Naive B cell (primary cell): ENCODE data around the gene FTO. TPM values are rescaled to one million over a fixed set of nuclear protein-coding genes. Genes with fewer than 3 reads are reported as not detected.

ENCODE experiments used
- ATAC-seq, 2 donors: fragments of 150-1000 bp; cut with Tn5 transposase; 2 replicates each; pipeline ENCODE4 v1.10.0; 2021; ENCODE audit warnings: low read depth in 2 of 2, mild to moderate bottlenecking in 2 of 2, moderate library complexity in 2 of 2
- DNase-seq: peaks from one replicate; pipeline ENCODE4 v3.0.0; 2022
- H3K27ac Mint-ChIP-seq, 6 donors: one replicate each; pipeline ENCODE4 v1.8.0; 2020 to 2022; ENCODE audit warnings: mild to moderate bottlenecking in 6 of 6, mixed read lengths in 6 of 6, moderate library complexity in 5 of 6, inconsistent platforms in 2 of 6
- H3K27me3 Mint-ChIP-seq, 3 donors: one replicate each; pipeline ENCODE4 v1.8.0; 2021 to 2022; ENCODE audit warnings: mixed read lengths in 3 of 3, mild to moderate bottlenecking in 1 of 3
- H3K36me3 Mint-ChIP-seq, 2 donors: one replicate each; pipeline ENCODE4 v1.8.0; 2020 to 2022; ENCODE audit warnings: mixed read lengths in 2 of 2, inconsistent platforms in 1 of 2, mild to moderate bottlenecking in 1 of 2
- H3K4me1 Mint-ChIP-seq, 3 donors: one replicate each; pipeline ENCODE4 v1.8.0; 2020 to 2022; ENCODE audit warnings: mixed read lengths in 3 of 3, inconsistent platforms in 1 of 3, mild to moderate bottlenecking in 1 of 3, moderate library complexity in 1 of 3
- H3K4me3 Mint-ChIP-seq, 8 donors: one replicate each; pipeline ENCODE4 v1.8.0; 2020 to 2022; ENCODE audit warnings: mild to moderate bottlenecking in 8 of 8, mixed read lengths in 8 of 8, moderate library complexity in 8 of 8, inconsistent platforms in 2 of 8
- H3K9me3 Mint-ChIP-seq, 7 donors: one replicate each; pipeline ENCODE4 v1.8.0; 2020 to 2022; ENCODE audit warnings: mixed read lengths in 7 of 7, mild to moderate bottlenecking in 5 of 7, inconsistent platforms in 2 of 7, moderate library complexity in 1 of 7
- polyA plus RNA-seq, 6 donors: library from polyadenylated mRNA; unstranded; fragments of 300-500 nt; fragmentation: Illumina TruSeq; gene quantifications; one replicate each; pipeline ENCODE4 v1.2.3, GENCODE V29; 2021; ENCODE audit warnings: low read depth in 6 of 6

The FTO gene
- polyA plus RNA-seq, 6 donors from 2014 or later, result 64.7 to 89.0 (median 79.6) TPM

DNA sequence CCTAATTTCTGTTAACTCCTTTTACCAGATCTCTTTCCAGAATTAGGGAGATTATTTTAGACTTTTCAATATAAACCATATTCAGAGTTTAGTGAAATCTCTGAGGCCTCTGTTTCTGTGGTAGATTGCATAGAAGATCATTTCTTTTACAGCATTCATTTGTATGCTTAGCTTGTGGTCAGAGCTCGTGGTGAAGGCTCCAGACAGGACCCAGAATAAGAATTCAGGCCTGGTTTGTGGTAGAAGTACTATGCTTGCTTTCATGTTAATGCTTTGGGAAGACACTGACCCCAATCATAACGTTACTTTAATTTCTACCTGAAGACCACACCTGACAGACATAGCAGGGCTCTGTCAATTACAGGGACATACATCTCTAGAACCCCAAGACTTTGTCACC is 258.1 kb downstream of the FTO start:
- H3K4me3 Mint-ChIP-seq, result no peak overlapping the region
- no peak for ATAC-seq
- DNase-seq, result no peak
- H3K36me3 Mint-ChIP-seq, result peaks cover 4 to 8% of the 10 kb centered on the region in 2 donors
- H3K4me1 Mint-ChIP-seq, result peaks cover 0 to 4% (median 0%) of the 10 kb centered on the region in 3 donors
- H3K9me3 Mint-ChIP-seq, result no peaks in the 10 kb centered on the region
- H3K27ac Mint-ChIP-seq, result no peak overlapping the region
- H3K27me3 Mint-ChIP-seq, result no peaks in the 10 kb centered on the region

DNA sequence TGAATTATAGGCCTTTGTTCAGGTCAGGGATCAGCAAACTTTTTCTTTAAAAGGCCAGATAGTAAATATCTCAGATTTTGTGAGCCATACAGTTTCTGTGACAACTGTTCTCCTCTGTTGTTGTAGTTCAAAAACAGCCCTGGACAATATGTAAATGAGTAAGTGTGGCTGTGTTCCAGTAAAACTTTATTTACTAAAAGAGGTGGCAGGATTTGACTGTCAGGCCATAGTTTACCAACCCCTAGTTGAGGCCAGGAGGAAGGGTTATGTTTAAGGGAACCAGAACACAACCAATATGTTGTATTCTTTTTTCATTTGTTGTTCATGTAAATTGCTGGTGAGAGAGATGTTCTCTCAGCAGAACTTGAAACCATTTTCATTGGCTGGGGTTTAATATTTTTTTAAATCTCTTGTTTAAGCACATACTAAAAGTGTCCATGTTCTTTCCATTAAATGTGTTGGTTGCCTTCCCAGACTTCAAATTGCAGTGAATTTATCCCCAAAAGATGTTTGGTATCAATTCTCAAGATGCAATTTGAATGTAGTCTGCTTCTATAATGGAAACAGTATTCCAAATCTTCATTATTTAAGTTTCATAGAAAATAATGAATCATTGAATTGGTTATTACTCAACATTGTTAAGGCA is 260.3 kb downstream of the FTO start:
- Mint-ChIP-seq H3K4me1 (peaks cover 0 to 4% (median 0%) of the 10 kb centered on the region in 3 donors), H3K27ac (no peak overlapping the region), H3K4me3 (no peak overlapping the region), H3K9me3 (no peaks in the 10 kb centered on the region), H3K27me3 (no peaks in the 10 kb centered on the region), H3K36me3 (peaks cover 4 to 8% of the 10 kb centered on the region in 2 donors)
- DNase-seq (no peak), ATAC-seq (no peak)

DNA sequence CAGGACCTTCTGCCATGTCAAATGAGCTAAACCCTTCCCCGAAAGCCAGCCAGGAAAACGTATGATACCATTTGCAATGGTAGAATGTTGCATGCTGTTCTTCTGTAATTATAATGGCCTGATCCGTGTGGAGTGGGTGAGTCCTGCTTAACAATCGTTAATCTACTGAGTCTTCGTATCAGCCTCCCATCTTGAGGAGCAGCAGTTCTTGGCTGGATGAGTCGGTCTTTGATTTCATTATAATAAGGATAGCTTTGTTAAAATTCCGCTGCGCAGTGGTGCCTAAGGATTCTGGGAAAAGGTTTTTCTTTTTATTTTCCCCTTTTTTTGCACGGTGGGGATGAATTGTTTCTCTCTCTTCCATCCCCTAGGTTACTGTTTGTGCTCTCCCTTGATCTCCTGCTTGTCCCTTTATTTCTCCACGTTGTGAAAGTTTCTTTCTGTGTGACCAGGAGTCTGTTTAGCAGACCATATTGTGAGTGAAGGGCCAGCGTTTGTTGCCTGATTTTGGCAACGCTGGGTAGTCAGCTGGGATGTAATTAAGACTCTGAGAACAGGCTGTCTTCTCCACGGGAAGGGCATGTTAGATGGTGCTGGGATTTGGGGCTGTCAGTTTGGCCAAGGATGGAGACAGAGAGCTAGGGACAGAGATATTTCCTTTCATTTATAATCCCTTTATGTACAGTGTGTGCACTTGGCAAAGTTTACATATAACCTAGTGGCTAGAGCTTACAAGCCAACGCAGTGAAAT is 263.0 kb downstream of the FTO start:
- Mint-ChIP-seq H3K9me3 (no peaks in the 10 kb centered on the region), H3K4me3 (no peak overlapping the region), H3K27me3 (no peaks in the 10 kb centered on the region), H3K4me1 (peaks cover 2 to 7% (median 2%) of the 10 kb centered on the region in 3 donors), H3K36me3 (peaks cover 4 to 8% of the 10 kb centered on the region in 2 donors), H3K27ac (no peak overlapping the region)
- no peak for DNase-seq
- ATAC-seq, result no peak

DNA sequence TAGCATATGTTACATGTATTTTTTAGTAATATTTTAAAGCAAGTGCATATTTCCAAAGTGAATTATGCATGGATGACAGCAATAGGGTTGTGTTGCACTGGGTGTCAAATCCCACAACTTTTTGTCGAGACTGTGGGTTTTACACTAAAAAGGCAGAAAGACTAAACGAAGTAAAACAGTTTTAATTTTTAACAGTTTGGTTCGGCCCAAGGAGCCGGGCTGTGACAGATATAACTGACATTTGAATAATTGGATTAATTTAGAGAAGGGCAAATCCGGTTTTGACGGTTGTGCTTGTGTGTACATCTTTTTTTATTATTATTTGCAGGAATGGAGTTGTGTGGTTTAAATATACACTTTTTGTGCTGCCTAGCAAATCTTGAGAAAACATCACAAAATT is 263.6 kb downstream of the FTO start:
- Mint-ChIP-seq H3K9me3 (no peaks in the 10 kb centered on the region), H3K27me3 (no peaks in the 10 kb centered on the region), H3K36me3 (peaks cover 4 to 8% of the 10 kb centered on the region in 2 donors), H3K27ac (no peak overlapping the region), H3K4me1 (peaks cover 0 to 7% (median 2%) of the 10 kb centered on the region in 3 donors), H3K4me3 (no peak overlapping the region)
- ATAC-seq (no peak), DNase-seq (no peak)

DNA sequence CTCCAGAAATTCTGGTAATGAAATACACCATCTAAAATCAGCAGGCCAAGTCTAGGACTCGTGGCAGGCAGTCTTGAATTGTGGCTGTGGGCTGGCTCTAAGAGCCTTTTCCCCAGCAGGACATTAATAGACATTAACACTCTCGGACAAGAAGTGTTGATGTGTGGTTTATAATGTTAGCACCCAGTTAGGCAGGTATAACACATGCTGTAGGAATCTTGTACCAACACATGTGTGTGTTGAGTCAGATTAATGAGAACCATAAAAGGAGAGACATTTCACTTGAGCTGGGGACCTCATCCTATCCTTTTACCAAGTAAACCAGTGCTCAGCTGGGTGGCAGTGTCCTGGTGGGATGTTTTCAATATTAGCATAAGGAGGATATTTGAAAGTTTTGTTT is 264.5 kb downstream of the FTO start:
- ATAC-seq, result no peak
- Mint-ChIP-seq H3K27ac (no peak overlapping the region), H3K4me1 (peaks cover 0 to 7% (median 2%) of the 10 kb centered on the region in 3 donors)

DNA sequence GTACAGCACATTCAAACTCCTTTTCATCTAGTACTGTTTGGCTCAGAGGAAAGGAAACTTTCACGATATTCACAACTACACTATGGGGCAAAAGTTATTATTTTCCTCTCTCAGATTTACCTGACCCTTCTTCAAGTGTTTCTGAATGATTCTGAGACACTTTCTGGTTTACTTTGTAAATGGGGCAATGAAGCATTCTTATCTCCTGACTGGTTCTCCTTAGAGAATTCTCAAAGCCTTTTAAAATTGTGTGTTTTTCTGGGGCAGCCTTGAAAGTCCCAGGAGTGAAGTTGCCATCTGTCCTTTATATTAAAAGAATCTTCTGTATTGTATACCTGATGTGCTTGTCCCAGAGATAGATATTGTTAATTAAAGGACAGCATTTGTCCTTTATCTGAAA is 264.9 kb downstream of the FTO start:
- H3K27me3 Mint-ChIP-seq, result no peaks in the 10 kb centered on the region
- H3K27ac Mint-ChIP-seq, result no peak overlapping the region
- DNase-seq (no peak), ATAC-seq (no peak)
- H3K9me3 Mint-ChIP-seq, result no peaks in the 10 kb centered on the region
- H3K4me1 Mint-ChIP-seq, result peaks cover 0 to 7% (median 2%) of the 10 kb centered on the region in 3 donors
- peaks cover 0 to 8% of the 10 kb centered on the region in 2 donors for H3K36me3 Mint-ChIP-seq
- no peak overlapping the region for H3K4me3 Mint-ChIP-seq

More for the DNA sequence above, 264.5 kb downstream of the FTO start:
- no peak for DNase-seq
- peaks cover 0 to 8% of the 10 kb centered on the region in 2 donors for H3K36me3 Mint-ChIP-seq
- no peaks in the 10 kb centered on the region for H3K27me3 Mint-ChIP-seq
- no peaks in the 10 kb centered on the region for H3K9me3 Mint-ChIP-seq
- no peak overlapping the region for H3K4me3 Mint-ChIP-seq

DNA sequence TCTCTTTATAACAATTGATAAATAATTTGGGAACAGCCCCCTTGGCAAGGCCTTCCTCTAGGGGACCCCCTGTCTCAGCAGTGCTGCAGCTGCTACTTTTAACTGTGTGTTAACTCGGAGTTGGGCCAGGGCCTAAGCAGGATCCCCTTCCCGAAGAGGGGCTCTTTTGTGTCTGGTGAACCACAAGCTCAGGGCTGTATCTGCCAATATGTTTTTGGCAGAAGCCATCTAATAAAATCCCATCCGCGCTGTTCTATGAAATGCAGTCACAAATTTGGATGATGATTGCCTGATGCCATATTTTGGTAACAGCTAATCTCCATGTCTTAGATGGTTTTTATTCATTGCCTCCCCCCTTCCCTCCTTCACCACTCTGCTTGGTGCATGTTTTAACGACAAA is 267.7 kb downstream of the FTO start:
- no peaks in the 10 kb centered on the region for H3K9me3 Mint-ChIP-seq
- H3K4me1 Mint-ChIP-seq, result peaks cover 0 to 7% (median 2%) of the 10 kb centered on the region in 3 donors
- no peaks in the 10 kb centered on the region for H3K27me3 Mint-ChIP-seq
- DNase-seq (no peak), ATAC-seq (no peak)
- no peak overlapping the region for H3K4me3 Mint-ChIP-seq
- no peaks in the 10 kb centered on the region for H3K36me3 Mint-ChIP-seq
- no peak overlapping the region for H3K27ac Mint-ChIP-seq

DNA sequence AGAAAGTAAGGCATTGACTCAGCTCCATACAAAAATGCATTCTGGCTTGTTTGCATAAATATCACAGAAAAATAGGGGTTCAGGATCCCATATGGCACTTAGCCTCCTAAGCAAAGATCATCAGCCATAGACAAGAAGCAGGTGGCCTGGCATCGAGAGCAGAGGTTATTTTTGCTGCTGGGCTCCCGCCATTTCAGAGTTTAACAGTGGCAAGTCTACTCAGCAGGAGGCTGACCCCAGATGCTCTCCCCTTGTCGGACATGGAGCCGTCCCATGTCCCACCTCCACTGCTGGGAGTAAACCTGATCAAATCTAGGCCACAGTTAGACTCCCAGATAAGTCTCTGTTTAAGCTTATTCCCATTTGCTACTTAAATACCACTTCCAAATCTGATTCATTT is 269.1 kb downstream of the FTO start:
- no peaks in the 10 kb centered on the region for H3K36me3 Mint-ChIP-seq
- no peaks in the 10 kb centered on the region for H3K9me3 Mint-ChIP-seq
- DNase-seq (no peak), ATAC-seq (no peak)
- no peak overlapping the region for H3K4me3 Mint-ChIP-seq
- H3K4me1 Mint-ChIP-seq, result peaks cover 0 to 7% (median 2%) of the 10 kb centered on the region in 3 donors
- no peaks in the 10 kb centered on the region for H3K27me3 Mint-ChIP-seq
- no peak overlapping the region for H3K27ac Mint-ChIP-seq

DNA sequence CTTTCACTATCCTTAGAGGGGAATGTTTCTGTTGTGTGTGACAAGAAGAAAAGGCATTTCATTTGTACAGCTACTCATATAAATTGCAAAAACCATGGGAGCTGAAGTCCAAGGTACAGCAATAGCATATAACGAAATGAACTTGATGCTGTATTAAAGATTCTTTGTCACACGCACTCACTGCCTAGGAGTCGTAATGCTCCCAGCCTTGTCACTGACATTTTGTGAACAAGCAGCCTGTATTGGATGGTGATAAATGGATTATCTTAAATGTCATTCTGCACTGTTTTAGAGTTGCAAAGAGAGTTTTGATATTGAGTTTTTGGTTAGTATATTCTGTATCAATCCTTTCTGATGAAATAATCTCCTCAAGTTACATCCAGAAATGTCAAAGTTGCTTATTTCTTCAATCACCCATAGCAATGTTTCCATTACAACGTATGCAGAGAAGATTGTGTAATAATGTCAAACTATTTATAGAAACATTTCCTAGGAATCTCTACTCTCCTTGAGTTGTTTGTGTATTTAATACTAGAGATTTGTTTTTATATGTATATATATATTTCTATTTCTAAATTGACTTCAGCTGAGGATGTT is 270.6 kb downstream of the FTO start:
- Mint-ChIP-seq H3K27ac (no peak overlapping the region), H3K4me3 (no peak overlapping the region), H3K4me1 (peaks cover 0 to 5% (median 2%) of the 10 kb centered on the region in 3 donors), H3K9me3 (no peaks in the 10 kb centered on the region), H3K36me3 (no peaks in the 10 kb centered on the region), H3K27me3 (no peaks in the 10 kb centered on the region)
- ATAC-seq (no peak), DNase-seq (no peak)

DNA sequence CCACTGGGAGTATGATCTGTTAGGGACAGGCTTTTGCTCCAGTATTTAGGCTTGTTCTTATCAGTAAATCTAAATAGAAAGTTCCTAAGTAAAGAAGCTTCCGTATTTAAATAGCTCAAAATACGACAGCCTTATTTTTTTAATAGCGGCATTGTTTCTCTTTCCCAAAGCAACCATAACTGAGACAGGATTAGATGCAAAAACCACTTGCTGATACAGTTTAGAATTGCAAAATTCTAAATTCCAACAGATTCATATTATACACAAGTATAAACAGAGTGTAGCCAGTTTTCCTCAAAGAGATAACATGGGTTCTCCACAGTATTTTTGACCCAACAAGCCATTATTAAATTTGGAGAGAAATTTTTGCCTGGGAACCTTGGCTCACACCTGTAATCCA is 276.7 kb downstream of the FTO start:
- Mint-ChIP-seq H3K36me3 (no peaks in the 10 kb centered on the region), H3K9me3 (no peaks in the 10 kb centered on the region), H3K4me1 (no peaks in the 10 kb centered on the region), H3K27ac (no peak overlapping the region), H3K27me3 (no peaks in the 10 kb centered on the region), H3K4me3 (no peak overlapping the region)
- no peak for ATAC-seq
- DNase-seq, result no peak

DNA sequence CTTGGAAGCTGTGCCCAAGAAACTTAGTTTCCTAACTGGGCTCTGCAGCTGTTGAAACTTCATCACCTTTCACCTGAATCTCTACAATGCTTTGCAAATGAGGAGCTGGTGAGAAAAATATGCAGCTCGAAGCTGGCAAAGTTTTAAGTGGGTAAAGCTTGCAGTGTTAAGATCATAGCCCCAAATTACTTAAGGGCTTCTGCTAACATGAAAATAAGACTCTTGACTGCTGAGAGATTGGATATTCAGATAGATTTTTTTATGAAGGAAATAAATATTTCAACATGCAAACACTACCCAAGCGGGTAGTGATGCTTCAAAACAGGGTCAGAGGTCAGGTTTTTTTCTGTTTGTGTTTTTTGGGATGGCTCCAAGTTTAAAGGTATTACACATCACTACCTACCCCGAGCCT is 278.7 kb downstream of the FTO start:
- Mint-ChIP-seq H3K36me3 (peaks cover 0 to 2% of the 10 kb centered on the region in 2 donors), H3K27ac (no peak overlapping the region), H3K4me3 (no peak overlapping the region), H3K27me3 (no peaks in the 10 kb centered on the region), H3K9me3 (no peaks in the 10 kb centered on the region), H3K4me1 (no peaks in the 10 kb centered on the region)
- ATAC-seq, result no peak
- DNase-seq, result no peak

DNA sequence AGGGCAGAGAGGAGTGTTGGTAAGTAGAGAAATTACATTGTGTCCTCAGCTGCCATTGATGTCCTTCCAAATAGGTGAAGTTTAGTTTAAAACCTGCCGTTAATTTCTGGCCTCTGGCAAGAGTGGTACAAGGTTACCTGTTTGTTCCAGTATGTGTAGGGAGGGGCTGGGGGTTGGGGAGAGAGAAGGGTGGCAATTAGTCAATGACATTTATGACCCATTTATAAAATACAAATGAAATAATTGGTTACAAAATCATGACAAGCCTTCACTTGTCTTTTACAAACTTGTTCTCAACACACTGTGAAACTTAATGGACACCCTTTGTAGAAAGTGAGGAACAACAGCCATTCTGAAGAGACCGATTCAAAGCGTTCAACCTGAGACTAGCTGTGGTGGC is 281.0 kb downstream of the FTO start:
- Mint-ChIP-seq H3K36me3 (peaks cover 0 to 5% of the 10 kb centered on the region in 2 donors), H3K9me3 (no peaks in the 10 kb centered on the region), H3K4me1 (no peaks in the 10 kb centered on the region), H3K4me3 (no peak overlapping the region), H3K27ac (no peak overlapping the region), H3K27me3 (no peaks in the 10 kb centered on the region)
- DNase-seq, result no peak
- ATAC-seq, result no peak

DNA sequence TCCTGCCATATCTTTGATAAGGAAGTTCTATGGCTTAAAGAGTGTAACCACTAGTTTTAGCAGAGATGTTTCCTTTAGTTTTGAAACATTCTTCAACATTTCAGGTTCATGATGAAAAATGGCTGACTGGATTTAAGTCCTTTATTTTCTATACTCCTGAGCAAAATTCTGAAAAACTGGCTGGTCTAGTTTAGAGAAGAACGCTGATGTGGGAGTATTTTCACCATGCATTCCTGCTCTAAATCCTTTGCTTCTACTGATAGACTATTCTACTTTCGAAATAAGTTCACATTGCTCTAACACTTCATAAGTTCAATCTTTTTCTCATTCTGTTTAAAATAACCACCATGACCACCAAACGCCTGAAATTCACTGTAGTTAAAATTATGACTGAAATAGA is 281.9 kb downstream of the FTO start:
- Mint-ChIP-seq H3K4me3 (no peak overlapping the region), H3K4me1 (no peaks in the 10 kb centered on the region), H3K27ac (no peak overlapping the region), H3K36me3 (peaks cover 0 to 5% of the 10 kb centered on the region in 2 donors), H3K9me3 (no peaks in the 10 kb centered on the region), H3K27me3 (no peaks in the 10 kb centered on the region)
- DNase-seq, result no peak
- no peak for ATAC-seq

DNA sequence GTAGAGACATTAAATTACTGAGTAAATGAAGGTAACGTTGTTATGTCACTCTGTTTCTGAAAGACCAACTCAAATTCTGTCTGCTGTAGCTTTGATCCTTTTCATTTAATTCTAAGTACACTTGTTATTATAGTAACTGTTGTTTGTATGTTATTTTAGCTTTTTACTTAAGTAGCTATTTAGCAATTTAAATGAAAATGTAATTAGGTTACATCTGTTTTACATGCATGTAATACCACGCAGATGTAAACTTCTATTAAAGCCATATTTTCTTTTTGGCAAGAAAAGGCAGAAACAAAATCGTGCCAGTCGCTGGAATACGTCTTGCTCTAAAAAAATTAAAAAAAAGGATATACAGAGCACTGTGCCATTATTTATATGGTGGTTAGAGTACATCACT is 282.8 kb downstream of the FTO start:
- H3K4me3 Mint-ChIP-seq, result no peak overlapping the region

More for the DNA sequence above, 282.8 kb downstream of the FTO start:
- no peak for DNase-seq
- H3K9me3 Mint-ChIP-seq, result no peaks in the 10 kb centered on the region
- H3K36me3 Mint-ChIP-seq, result peaks cover 0 to 5% of the 10 kb centered on the region in 2 donors
- ATAC-seq, result no peak
- no peak overlapping the region for H3K27ac Mint-ChIP-seq
- H3K4me1 Mint-ChIP-seq, result no peaks in the 10 kb centered on the region
- no peaks in the 10 kb centered on the region for H3K27me3 Mint-ChIP-seq
